ENCODE results near the gene PTGER1. TPM values are rescaled to one million over a fixed set of nuclear protein-coding genes. Genes with fewer than 3 reads are reported as not detected.

The PTGER1 gene
- total RNA-seq, 2 donors from 2014 or later: 0.81 to 1.0 TPM

- peak overlapping the region; percentile 77 for H3K4me3 Mint-ChIP-seq
- Histone ChIP-seq H3K4me1 (ENCODE audit: control insufficient read depth, insufficient read depth, low read length) (peaks cover 3% of the 10 kb centered on the region), H3K27ac (ENCODE audit: low read depth, low read length) (no peak overlapping the region), H3K4me3 (ENCODE audit: low read length) (peak overlapping the region; percentile 96), H3K36me3 (ENCODE audit: control insufficient read depth, insufficient read depth, low read length) (peaks cover 6% of the 10 kb centered on the region), H3K9me3 (ENCODE audit: control insufficient read depth, low read length) (no peaks in the 10 kb centered on the region), H3K9ac (ENCODE audit: extremely low read depth, low read length, poor library complexity, severe bottlenecking) (peak overlapping the region; percentile 29), H3K27me3 (ENCODE audit: control insufficient read depth, insufficient read depth, low read length, poor library complexity, severe bottlenecking) (no peaks in the 10 kb centered on the region)
- no peaks in the 10 kb centered on the region for H3K9me3 Mint-ChIP-seq
- peaks cover 2% of the 10 kb centered on the region for H3K4me1 Mint-ChIP-seq
- DNase-seq: no peak
- no peaks in the 10 kb centered on the region for H3K27me3 Mint-ChIP-seq (ENCODE audit: insufficient read depth)
- H3K27ac Mint-ChIP-seq: peak overlapping the region; percentile 74
- H3K36me3 Mint-ChIP-seq (ENCODE audit: low read depth): peaks cover 21% of the 10 kb centered on the region
- TF ChIP-seq, protein P1, sequence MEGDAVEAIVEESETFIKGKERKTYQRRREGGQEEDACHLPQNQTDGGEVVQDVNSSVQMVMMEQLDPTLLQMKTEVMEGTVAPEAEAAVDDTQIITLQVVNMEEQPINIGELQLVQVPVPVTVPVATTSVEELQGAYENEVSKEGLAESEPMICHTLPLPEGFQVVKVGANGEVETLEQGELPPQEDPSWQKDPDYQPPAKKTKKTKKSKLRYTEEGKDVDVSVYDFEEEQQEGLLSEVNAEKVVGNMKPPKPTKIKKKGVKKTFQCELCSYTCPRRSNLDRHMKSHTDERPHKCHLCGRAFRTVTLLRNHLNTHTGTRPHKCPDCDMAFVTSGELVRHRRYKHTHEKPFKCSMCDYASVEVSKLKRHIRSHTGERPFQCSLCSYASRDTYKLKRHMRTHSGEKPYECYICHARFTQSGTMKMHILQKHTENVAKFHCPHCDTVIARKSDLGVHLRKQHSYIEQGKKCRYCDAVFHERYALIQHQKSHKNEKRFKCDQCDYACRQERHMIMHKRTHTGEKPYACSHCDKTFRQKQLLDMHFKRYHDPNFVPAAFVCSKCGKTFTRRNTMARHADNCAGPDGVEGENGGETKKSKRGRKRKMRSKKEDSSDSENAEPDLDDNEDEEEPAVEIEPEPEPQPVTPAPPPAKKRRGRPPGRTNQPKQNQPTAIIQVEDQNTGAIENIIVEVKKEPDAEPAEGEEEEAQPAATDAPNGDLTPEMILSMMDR (conservative IDR thresholded peaks at IDR 0.05): no peak
- 20 to 52% methylated on average over 7 to 14 of the region's 14 CpGs for WGBS, 2 experiments (ENCODE audit: insufficient coverage in 1 of 2, insufficient read length in 1 of 2)
These were observed 19.9 kb upstream of the PTGER1 start for GRCh38 chr19:14494910-14495671.

DNA sequence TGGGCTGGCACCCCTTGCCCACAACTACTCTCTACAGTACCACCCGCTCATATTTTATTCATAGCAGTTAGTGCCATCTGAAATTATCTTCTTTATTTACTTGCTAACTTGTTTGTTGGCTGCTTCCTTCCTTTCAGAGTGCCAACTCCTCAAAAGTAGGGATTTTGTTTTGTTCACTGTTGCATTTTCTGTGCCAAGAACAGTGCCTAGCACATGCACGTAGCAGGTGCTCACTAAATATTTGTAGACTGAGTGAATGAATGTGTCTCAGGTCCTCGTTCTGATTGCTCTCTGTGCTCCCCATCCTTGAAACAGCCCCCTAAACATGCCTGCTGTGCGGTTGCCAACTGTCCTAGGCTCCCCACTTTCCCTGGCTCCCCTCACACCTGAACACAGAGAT is 19.3 kb upstream of the PTGER1 start:
- no peak for DNase-seq
- Histone ChIP-seq H3K27ac (ENCODE audit: low read depth, low read length) (no peak overlapping the region), H3K4me3 (ENCODE audit: low read length) (peak overlapping the region; percentile 96), H3K27me3 (ENCODE audit: control insufficient read depth, insufficient read depth, low read length, poor library complexity, severe bottlenecking) (no peaks in the 10 kb centered on the region), H3K4me1 (ENCODE audit: control insufficient read depth, insufficient read depth, low read length) (peaks cover 3% of the 10 kb centered on the region), H3K9me3 (ENCODE audit: control insufficient read depth, low read length) (no peaks in the 10 kb centered on the region), H3K36me3 (ENCODE audit: control insufficient read depth, insufficient read depth, low read length) (peaks cover 10% of the 10 kb centered on the region), H3K9ac (ENCODE audit: extremely low read depth, low read length, poor library complexity, severe bottlenecking) (no peak overlapping the region)
- TF ChIP-seq, protein P1 (conservative IDR thresholded peaks at IDR 0.05): no peak
- H3K27me3 Mint-ChIP-seq (ENCODE audit: insufficient read depth): no peaks in the 10 kb centered on the region
- H3K4me1 Mint-ChIP-seq: peaks cover 2% of the 10 kb centered on the region
- H3K36me3 Mint-ChIP-seq (ENCODE audit: low read depth): peaks cover 28% of the 10 kb centered on the region
- H3K4me3 Mint-ChIP-seq: peak overlapping the region; percentile 77
- H3K9me3 Mint-ChIP-seq: no peaks in the 10 kb centered on the region
- 91 to 98% methylated on average over 4 of the region's 4 CpGs for WGBS, 2 experiments (ENCODE audit: insufficient coverage in 1 of 2, insufficient read length in 1 of 2)
- H3K27ac Mint-ChIP-seq: peak overlapping the region; percentile 42

GRCh38 chr19:14492756-14493337 is 17.7 kb upstream of the PTGER1 start:
- Histone ChIP-seq H3K36me3 (ENCODE audit: control insufficient read depth, insufficient read depth, low read length) (peaks cover 26% of the 10 kb centered on the region), H3K4me1 (ENCODE audit: control insufficient read depth, insufficient read depth, low read length) (peaks cover 3% of the 10 kb centered on the region), H3K27ac (ENCODE audit: low read depth, low read length) (no peak overlapping the region), H3K27me3 (ENCODE audit: control insufficient read depth, insufficient read depth, low read length, poor library complexity, severe bottlenecking) (no peaks in the 10 kb centered on the region), H3K9me3 (ENCODE audit: control insufficient read depth, low read length) (no peaks in the 10 kb centered on the region), H3K4me3 (ENCODE audit: low read length) (no peak overlapping the region), H3K9ac (ENCODE audit: extremely low read depth, low read length, poor library complexity, severe bottlenecking) (no peak overlapping the region)
- 93 to 95% methylated on average over 5 of the region's 5 CpGs for WGBS, 2 experiments (ENCODE audit: insufficient coverage in 1 of 2, insufficient read length in 1 of 2)
- DNase-seq: no peak
- Mint-ChIP-seq H3K4me3 (no peak overlapping the region), H3K27me3 (ENCODE audit: insufficient read depth) (no peaks in the 10 kb centered on the region), H3K4me1 (peaks cover 2% of the 10 kb centered on the region), H3K27ac (no peak overlapping the region), H3K36me3 (ENCODE audit: low read depth) (peaks cover 42% of the 10 kb centered on the region), H3K9me3 (no peaks in the 10 kb centered on the region)
- TF ChIP-seq, protein P1 (conservative IDR thresholded peaks at IDR 0.05): no peak
